PC-3 (cell line): Measurements from ENCODE around the gene USP34. TPM values are rescaled to one million over a fixed set of nuclear protein-coding genes. Genes with fewer than 3 reads are reported as not detected.

Source experiments
- ATAC-seq: fragments of 200-7000 bp; cut with Tn5 transposase; 2 replicates; pipeline ENCODE4 v1.9.1; 2020; ENCODE audit warnings: mild to moderate bottlenecking, moderate library complexity
- BruUV-seq: library from RNA; stranded (reverse); fragments of 400-500 nt; replicated peaks from 2 replicates; lab custom pipeline; 2021; lab: Mats Ljungman, UMichigan
- CTCF ChIA-PET: fragments of 300-600 bp; sonication (Branson Sonifier 250); formaldehyde crosslinking; loops from one replicate; lab custom pipeline; 2022; ENCODE audit warnings: antibody characterized with exemption; lab: Charles Lee
- POLR2A ChIA-PET: fragments of 300-600 bp; sonication (Branson Sonifier 250); formaldehyde crosslinking; loops from one replicate; lab custom pipeline; 2022; ENCODE audit warnings: antibody characterized with exemption; ENCODE audit not compliant: unreplicated experiment; lab: Charles Lee
- DNase-seq: peaks from one replicate; pipeline ENCODE4 v3.0.0-alpha.2; 2015
- H2AFZ ChIP-seq: fragments of 300-600 bp; sonication (generic); 2 replicates; pipeline ENCODE4 v1.6.0; 2016; ENCODE audit warnings: antibody characterized with exemption, low read length
- H3F3A ChIP-seq: fragments of 300-600 bp; sonication (generic); one replicate; pipeline ENCODE4 v1.6.0; 2017; ENCODE audit warnings: antibody characterized with exemption, low read length, control low read depth, mild to moderate bottlenecking; ENCODE audit not compliant: unreplicated experiment
- H3K27ac ChIP-seq: fragments of 300-600 bp; sonication (generic); 2 replicates; pipeline ENCODE4 v1.5.1; 2016; ENCODE audit warnings: mild to moderate bottlenecking, low read length
- H3K27me3 ChIP-seq: fragments of 300-600 bp; sonication (generic); 2 replicates; pipeline ENCODE4 v1.6.1; 2016; ENCODE audit warnings: low read length, mixed read lengths
- H3K36me3 ChIP-seq: fragments of 300-600 bp; sonication (generic); 2 replicates; pipeline ENCODE4 v1.6.1; 2016; ENCODE audit warnings: low read depth, mixed run types, low read length, mixed read lengths
- H3K4me1 ChIP-seq: fragments of 300-600 bp; sonication (generic); 2 replicates; pipeline ENCODE4 v1.5.1; 2016; ENCODE audit warnings: low read length; ENCODE audit not compliant: insufficient read depth
- H3K4me2 ChIP-seq: fragments of 300-600 bp; sonication (generic); 2 replicates; pipeline ENCODE4 v1.6.0; 2016; ENCODE audit warnings: low read length
- H3K4me3 ChIP-seq: fragments of 300-600 bp; sonication (generic); 2 replicates; pipeline ENCODE4 v1.5.1; 2016; ENCODE audit warnings: mild to moderate bottlenecking, low read length, mixed read lengths
- H3K79me2 ChIP-seq: fragments of 300-600 bp; sonication (generic); 2 replicates; pipeline ENCODE4 v1.6.1; 2017; ENCODE audit warnings: low read length, mixed read lengths
- H3K9ac ChIP-seq: fragments of 300-600 bp; sonication (generic); 2 replicates; pipeline ENCODE4 v1.6.0; 2016; ENCODE audit warnings: mild to moderate bottlenecking, low read length
- H3K9me2 ChIP-seq: fragments of 300-600 bp; sonication (generic); replicated peaks from 2 replicates; pipeline ENCODE4 v1.6.1; 2016; ENCODE audit warnings: mixed run types, low read length, mixed read lengths
- H3K9me3 ChIP-seq: fragments of 300-600 bp; sonication (generic); 2 replicates; pipeline ENCODE4 v1.6.1; 2016; ENCODE audit warnings: low read length, mixed read lengths
- H4K20me1 ChIP-seq: fragments of 300-600 bp; sonication (generic); 2 replicates; pipeline ENCODE4 v1.6.1; 2016; ENCODE audit warnings: low read length, mixed read lengths
- CTCF ChIP-seq: fragments of 300-600 bp; sonication (generic); conservative IDR thresholded peaks from 2 replicates; pipeline ENCODE4 v1.5.1; 2017; ENCODE audit warnings: antibody characterized with exemption, low read depth, mild to moderate bottlenecking, low read length
- EZH2 ChIP-seq: fragments of 300-600 bp; sonication (generic); IDR thresholded peaks from one replicate; pipeline ENCODE4 v1.6.1; 2017; ENCODE audit warnings: antibody characterized with exemption, mild to moderate bottlenecking, low read length; ENCODE audit not compliant: unreplicated experiment
- EZH2phosphoT487 ChIP-seq: fragments of 300-600 bp; sonication (generic); IDR thresholded peaks from 2 replicates; pipeline ENCODE4 v1.6.1; 2018; ENCODE audit warnings: mild to moderate bottlenecking, antibody characterized with exemption, low read length, borderline replicate concordance
- intact Hi-C: fragments of 100-400 bp; cut with micrococcal nuclease; formaldehyde crosslinking; loops from 2 replicates; pipeline ENCODE4 v1.9.0; 2023
- total RNA-seq: library from RNA; depleted of rRNA; stranded (reverse); fragments of >200 nt; gene quantifications from 2 replicates; pipeline ENCODE4 v1.2.3, GENCODE V29; 2014

Gene USP34
- total RNA-seq, 1 experiment from 2014 or later = 67.1 TPM

GRCh38 chr2:61272421-61273070 is 198.3 kb downstream of the USP34 start:
- Histone ChIP-seq H2AFZ (no peak overlapping the region), H3F3A (no peaks in the 10 kb centered on the region), H4K20me1 (no peaks in the 10 kb centered on the region), H3K9me3 (no peaks in the 10 kb centered on the region), H3K4me1 (peaks cover 8% of the 10 kb centered on the region), H3K27me3 (no peaks in the 10 kb centered on the region), H3K9me2 (no peaks in the 10 kb centered on the region), H3K79me2 (no peaks in the 10 kb centered on the region), H3K4me3 (no peak overlapping the region), H3K4me2 (no peak overlapping the region), H3K9ac (no peak overlapping the region), H3K36me3 (peaks cover 13% of the 10 kb centered on the region; the same call in 1 of the 2 replicates), H3K27ac (no peak overlapping the region)
- CTCF ChIA-PET = no interaction called here
- POLR2A ChIA-PET = no interaction called here
- BruUV-seq = no TSS peak
- intact Hi-C loops = no loop called here
- TF ChIP-seq EZH2 (no peak), EZH2phosphoT487 (no peak), CTCF (no peak)
- DNase-seq (no peak), ATAC-seq (no peak)

- DNase-seq = peak; percentile 16
- no peaks in the 10 kb centered on the region for H3K9me2 ChIP-seq
- intact Hi-C loops = no loop called here
- H3K27ac ChIP-seq = no peak overlapping the region
- H3K79me2 ChIP-seq = no peaks in the 10 kb centered on the region
- no peak for ATAC-seq
- BruUV-seq = no TSS peak
- no peaks in the 10 kb centered on the region for H4K20me1 ChIP-seq
- no peaks in the 10 kb centered on the region; the same call in 1 of the 2 replicates for H3K4me1 ChIP-seq
- no peaks in the 10 kb centered on the region for H3F3A ChIP-seq
- POLR2A ChIA-PET = no interaction called here
- TF ChIP-seq CTCF = no peak
- TF ChIP-seq EZH2 = no peak
- TF ChIP-seq EZH2phosphoT487 = no peak
- no peaks in the 10 kb centered on the region for H3K9me3 ChIP-seq
- CTCF ChIA-PET = no interaction called here
- H3K9ac ChIP-seq = no peak overlapping the region
- H3K27me3 ChIP-seq = no peaks in the 10 kb centered on the region
- no peak overlapping the region for H3K4me3 ChIP-seq
- peaks cover 16% of the 10 kb centered on the region; the same call in 1 of the 2 replicates for H3K36me3 ChIP-seq
- no peak overlapping the region for H3K4me2 ChIP-seq
- H2AFZ ChIP-seq = no peak overlapping the region
Observed at GRCh38 chr2:61268249-61268648, 202.6 kb downstream of the USP34 start.

- H3K79me2 ChIP-seq = no peaks in the 10 kb centered on the region
- peaks cover 22% of the 10 kb centered on the region for H3K36me3 ChIP-seq
- H3K4me2 ChIP-seq = no peak overlapping the region
- ChIA-PET CTCF (no interaction called here), POLR2A (interaction anchor here (0.6 kb wide), 1 partner anchor 322 kb away, joined by 3 read pairs; no protein-coding TSS in a partner anchor)
- H3K4me1 ChIP-seq = peaks cover 11% of the 10 kb centered on the region
- H3K9ac ChIP-seq = no peak overlapping the region
- H3K4me3 ChIP-seq = no peak overlapping the region
- H2AFZ ChIP-seq = no peak overlapping the region
- no peaks in the 10 kb centered on the region for H3K9me3 ChIP-seq
- DNase-seq (no peak), ATAC-seq (no peak)
- H3K27me3 ChIP-seq = no peaks in the 10 kb centered on the region
- no TSS peak for BruUV-seq
- intact Hi-C loops = no loop called here
- H3F3A ChIP-seq = no peaks in the 10 kb centered on the region
- TF ChIP-seq CTCF (no peak), EZH2phosphoT487 (no peak), EZH2 (no peak)
- H3K27ac ChIP-seq = no peak overlapping the region
- H3K9me2 ChIP-seq = no peaks in the 10 kb centered on the region
- H4K20me1 ChIP-seq = no peaks in the 10 kb centered on the region
Observed at GRCh38 chr2:61266632-61267505, 204.0 kb downstream of the USP34 start.
